SK-N-SH (cell line): ENCODE data around the gene THSD4. TPM values are rescaled to one million over a fixed set of nuclear protein-coding genes. Genes with fewer than 3 reads are reported as not detected.

ENCODE experiments used
- CTCF ChIA-PET: fragments of 300-600, 350-600 bp; formaldehyde crosslinking; extraction: SDS; loops from one replicate; lab custom pipeline; 2021; lab: Yijun Ruan, JAX
- POLR2A ChIA-PET: fragments of 350-600 bp; sonication (Branson Sonifier 250); formaldehyde crosslinking; extraction: SDS; loops from one replicate; lab custom pipeline; 2020; ENCODE audit warnings: antibody characterized with exemption, inconsistent platforms; lab: Yijun Ruan, JAX
- DNase-seq: peaks from one replicate; pipeline ENCODE4 v3.0.0; 2012
- H2AFZ ChIP-seq: fragments of 200-600 bp; sonication (generic); 2 replicates; pipeline ENCODE4 v1.8.1; 2016; ENCODE audit warnings: antibody characterized with exemption, mild to moderate bottlenecking, low read depth
- H3F3A ChIP-seq: fragments of 200-600 bp; sonication (generic); replicated peaks from 2 replicates; pipeline ENCODE3; 2016; ENCODE audit warnings: antibody characterized with exemption, mild to moderate bottlenecking; ENCODE audit not compliant: insufficient read depth
- H3K27ac ChIP-seq, 2 experiments: fragments of 200-500 bp in 1 of 2; fragments of 200-600 bp in 1 of 2; sonication (Bioruptor generic) in 1 of 2; sonication (generic), shearing (Covaris generic) in 1 of 2; 2 replicates each; pipeline versions ENCODE4 v1.5.1 to v1.6.1; 2014 to 2016; ENCODE audit warnings: low read depth in 2 of 2, inconsistent platforms in 1 of 2, low read length in 1 of 2, mild to moderate bottlenecking in 1 of 2, mixed read lengths in 1 of 2
- H3K27me3 ChIP-seq: fragments of 200-600 bp; sonication (generic), shearing (Covaris generic); 2 replicates; pipeline ENCODE4 v1.6.1; 2016; ENCODE audit warnings: mixed run types; ENCODE audit not compliant: insufficient read depth
- H3K36me3 ChIP-seq, 2 experiments: fragments of 200-500 bp in 1 of 2; fragments of 200-600 bp in 1 of 2; sonication (Bioruptor generic) in 1 of 2; sonication (generic) in 1 of 2; replicated peaks in 1 of 2; 2 replicates each; pipeline versions ENCODE3 to v1.5.1; 2014 to 2016; ENCODE audit warnings: low read length in 1 of 2, mild to moderate bottlenecking in 1 of 2; ENCODE audit not compliant: insufficient read depth in 2 of 2, control insufficient read depth in 1 of 2
- H3K4me1 ChIP-seq, 2 experiments: fragments of 200-500 bp in 1 of 2; fragments of 200-600 bp in 1 of 2; sonication (Bioruptor generic) in 1 of 2; sonication (generic), shearing (Covaris generic) in 1 of 2; 2 replicates each; pipeline versions ENCODE4 v1.5.1 to v1.6.1; 2014 to 2016; ENCODE audit warnings: low read depth in 1 of 2, low read length in 1 of 2, mixed run types in 1 of 2; ENCODE audit not compliant: insufficient read depth in 2 of 2, control insufficient read depth in 1 of 2
- H3K4me2 ChIP-seq: fragments of 200-600 bp; sonication (generic), shearing (Covaris generic); 2 replicates; pipeline ENCODE4 v1.6.1; 2017; ENCODE audit warnings: mixed run types
- H3K4me3 ChIP-seq, 2 experiments: fragments of 200-500 bp in 1 of 2; fragments of 200-600 bp in 1 of 2; sonication (Bioruptor generic) in 1 of 2; sonication (generic), shearing (Covaris generic) in 1 of 2; 2 replicates each; pipeline versions ENCODE4 v1.5.1 to v1.8.1; 2014 to 2016; ENCODE audit warnings: low read depth in 2 of 2, inconsistent platforms in 1 of 2, low read length in 1 of 2, mild to moderate bottlenecking in 1 of 2, mixed read lengths in 1 of 2, moderate library complexity in 1 of 2
- H3K79me2 ChIP-seq: fragments of 200-600 bp; sonication (generic); 2 replicates; pipeline ENCODE4 v1.8.1; 2017; ENCODE audit warnings: mild to moderate bottlenecking; ENCODE audit not compliant: insufficient read depth
- H3K9ac ChIP-seq: fragments of 200-600 bp; sonication (generic); 2 replicates; pipeline ENCODE4 v1.6.1; 2017; ENCODE audit warnings: mixed run types
- H3K9me2 ChIP-seq: fragments of 200-600 bp; sonication (generic); 2 replicates; pipeline ENCODE4 v1.6.1; 2017; ENCODE audit warnings: mixed run types
- H3K9me3 ChIP-seq: fragments of 200-600 bp; sonication (generic); 2 replicates; pipeline ENCODE4 v1.6.1; 2017; ENCODE audit warnings: mixed run types, mild to moderate bottlenecking, moderate library complexity
- H4K20me1 ChIP-seq: fragments of 200-600 bp; sonication (generic); 2 replicates; pipeline ENCODE4 v1.6.1; 2017; ENCODE audit warnings: mild to moderate bottlenecking, mixed run types; ENCODE audit not compliant: insufficient read depth
- ELF1 ChIP-seq: IDR thresholded peaks from 2 replicates; pipeline ENCODE4 v1.4.0; 2012
- EP300 ChIP-seq, 2 experiments: IDR thresholded peaks; 2 replicates each; pipeline versions ENCODE4 v1.4.0 to v1.6.1; 2012; ENCODE audit warnings: borderline replicate concordance in 1 of 2, low read depth in 1 of 2, low read length in 1 of 2
- FOSL2 ChIP-seq: IDR thresholded peaks from 2 replicates; pipeline ENCODE4 v1.4.0; 2012; ENCODE audit warnings: low read depth, mild to moderate bottlenecking, moderate library complexity, borderline replicate concordance
- GABPA ChIP-seq: IDR thresholded peaks from 2 replicates; pipeline ENCODE4 v1.4.0; 2012; ENCODE audit warnings: low read depth, mild to moderate bottlenecking
- JUND ChIP-seq: IDR thresholded peaks from 2 replicates; pipeline ENCODE4 v1.4.0; 2012
- NFIC ChIP-seq: IDR thresholded peaks from 2 replicates; pipeline ENCODE4 v1.4.0; 2012; ENCODE audit warnings: borderline replicate concordance
- NRF1 ChIP-seq: IDR thresholded peaks from 2 replicates; pipeline ENCODE4 v1.6.1; 2012; ENCODE audit warnings: low read depth, mild to moderate bottlenecking, low read length
- RFX5 ChIP-seq: IDR thresholded peaks from 2 replicates; pipeline ENCODE4 v1.6.1; 2012; ENCODE audit warnings: mild to moderate bottlenecking, improper control_type of control experiment, low read length
- SMC3 ChIP-seq: IDR thresholded peaks from 2 replicates; pipeline ENCODE4 v1.6.1; 2012; ENCODE audit warnings: low read depth, low read length, improper control_type of control experiment
- TCF12 ChIP-seq: IDR thresholded peaks from 2 replicates; pipeline ENCODE4 v1.4.0; 2012
- TEAD4 ChIP-seq: IDR thresholded peaks from 2 replicates; pipeline ENCODE4 v1.4.0; 2012; ENCODE audit warnings: mild to moderate bottlenecking, borderline replicate concordance; ENCODE audit not compliant: insufficient read depth
- WGBS: methylation state at CpG from one replicate; pipeline ENCODE4 v1.1.6; 2017; ENCODE audit warnings: low lambda C conversion rate; 5-methylcytosine and 5-hydroxymethylcytosine counted together
- polyA plus RNA-seq, 3 experiments: library from polyadenylated mRNA; depleted of rRNA; stranded (reverse); fragments of >200 nt; gene quantifications; 2 replicates each; pipeline ENCODE4 v1.2.3, GENCODE V29; 2012
- TF ChIP-seq, protein P1 (sequence below): IDR thresholded peaks from 2 replicates; pipeline ENCODE4 v1.4.0; 2012; ENCODE audit warnings: low read depth
- TF ChIP-seq, protein P2 (sequence below): IDR thresholded peaks from 2 replicates; pipeline ENCODE4 v1.6.1; 2012; ENCODE audit warnings: mild to moderate bottlenecking, low read depth, low read length, moderate library complexity
- TF ChIP-seq, protein P3 (sequence below): IDR thresholded peaks from 2 replicates; pipeline ENCODE4 v1.4.0; 2012; ENCODE audit warnings: low read depth, borderline replicate concordance
- TF ChIP-seq, protein P4 (sequence below): fragments of 150-350 bp; IDR thresholded peaks from 2 replicates; pipeline ENCODE4 v1.6.1; 2017; ENCODE audit warnings: antibody characterized with exemption, low read length, low read depth, borderline replicate concordance

The THSD4 gene
- polyA plus RNA-seq, 1 of the 3 experiments (the other 2 are of a cell fraction) = 79.1 TPM

DNA sequence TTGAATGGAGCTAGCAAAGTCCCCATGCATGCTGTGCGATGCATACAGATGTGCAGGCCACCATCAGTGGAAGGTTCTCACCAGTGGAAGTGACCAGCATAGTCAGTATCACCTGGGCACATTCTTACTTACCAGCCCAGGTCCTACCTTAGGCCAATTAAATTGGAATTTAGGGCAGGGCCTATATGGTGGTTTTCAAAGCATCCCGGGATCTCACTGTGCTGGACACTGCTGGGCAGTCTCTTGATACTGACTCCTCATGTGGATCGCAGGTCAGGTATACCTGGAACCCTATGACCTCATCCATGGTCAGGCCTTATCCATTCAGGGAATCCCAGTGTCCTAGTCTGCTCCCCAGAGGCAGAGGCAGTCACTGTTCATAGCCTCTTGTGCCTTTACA lies 358.5 kb downstream of the THSD4 start:
- TF ChIP-seq, protein P1, sequence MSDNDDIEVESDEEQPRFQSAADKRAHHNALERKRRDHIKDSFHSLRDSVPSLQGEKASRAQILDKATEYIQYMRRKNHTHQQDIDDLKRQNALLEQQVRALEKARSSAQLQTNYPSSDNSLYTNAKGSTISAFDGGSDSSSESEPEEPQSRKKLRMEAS = no peak
- TF ChIP-seq JUND = no peak
- TF ChIP-seq, protein P2, sequence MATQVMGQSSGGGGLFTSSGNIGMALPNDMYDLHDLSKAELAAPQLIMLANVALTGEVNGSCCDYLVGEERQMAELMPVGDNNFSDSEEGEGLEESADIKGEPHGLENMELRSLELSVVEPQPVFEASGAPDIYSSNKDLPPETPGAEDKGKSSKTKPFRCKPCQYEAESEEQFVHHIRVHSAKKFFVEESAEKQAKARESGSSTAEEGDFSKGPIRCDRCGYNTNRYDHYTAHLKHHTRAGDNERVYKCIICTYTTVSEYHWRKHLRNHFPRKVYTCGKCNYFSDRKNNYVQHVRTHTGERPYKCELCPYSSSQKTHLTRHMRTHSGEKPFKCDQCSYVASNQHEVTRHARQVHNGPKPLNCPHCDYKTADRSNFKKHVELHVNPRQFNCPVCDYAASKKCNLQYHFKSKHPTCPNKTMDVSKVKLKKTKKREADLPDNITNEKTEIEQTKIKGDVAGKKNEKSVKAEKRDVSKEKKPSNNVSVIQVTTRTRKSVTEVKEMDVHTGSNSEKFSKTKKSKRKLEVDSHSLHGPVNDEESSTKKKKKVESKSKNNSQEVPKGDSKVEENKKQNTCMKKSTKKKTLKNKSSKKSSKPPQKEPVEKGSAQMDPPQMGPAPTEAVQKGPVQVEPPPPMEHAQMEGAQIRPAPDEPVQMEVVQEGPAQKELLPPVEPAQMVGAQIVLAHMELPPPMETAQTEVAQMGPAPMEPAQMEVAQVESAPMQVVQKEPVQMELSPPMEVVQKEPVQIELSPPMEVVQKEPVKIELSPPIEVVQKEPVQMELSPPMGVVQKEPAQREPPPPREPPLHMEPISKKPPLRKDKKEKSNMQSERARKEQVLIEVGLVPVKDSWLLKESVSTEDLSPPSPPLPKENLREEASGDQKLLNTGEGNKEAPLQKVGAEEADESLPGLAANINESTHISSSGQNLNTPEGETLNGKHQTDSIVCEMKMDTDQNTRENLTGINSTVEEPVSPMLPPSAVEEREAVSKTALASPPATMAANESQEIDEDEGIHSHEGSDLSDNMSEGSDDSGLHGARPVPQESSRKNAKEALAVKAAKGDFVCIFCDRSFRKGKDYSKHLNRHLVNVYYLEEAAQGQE = no peak
- TF ChIP-seq GABPA = no peak
- TF ChIP-seq, all 33 proteins: peak for 0
- no peak overlapping the region for H3K4me3 ChIP-seq
- no peaks in the 10 kb centered on the region for H3K36me3 ChIP-seq
- no peak overlapping the region for H3K27ac ChIP-seq
- no peaks in the 10 kb centered on the region for H3F3A ChIP-seq
- H4K20me1 ChIP-seq = no peaks in the 10 kb centered on the region
- POLR2A ChIA-PET = no interaction called here
- H3K9me3 ChIP-seq = no peaks in the 10 kb centered on the region
- H3K4me1 ChIP-seq = peaks cover 0 to 2% of the 10 kb centered on the region in 2 experiments; a peak in 2 of 4 replicates
- no peak overlapping the region for H3K4me2 ChIP-seq
- H3K79me2 ChIP-seq = no peaks in the 10 kb centered on the region
- no peak overlapping the region for H3K9ac ChIP-seq
- CTCF ChIA-PET = interaction anchor here (0.6 kb wide), 1 partner anchor 20 kb away, joined by 3 read pairs; no protein-coding TSS in a partner anchor
- 100% methylated on average over 2 of the region's 3 CpGs for WGBS
- no peak overlapping the region for H2AFZ ChIP-seq
- no peak for DNase-seq
- no peaks in the 10 kb centered on the region for H3K9me2 ChIP-seq
- no peaks in the 10 kb centered on the region for H3K27me3 ChIP-seq

DNA sequence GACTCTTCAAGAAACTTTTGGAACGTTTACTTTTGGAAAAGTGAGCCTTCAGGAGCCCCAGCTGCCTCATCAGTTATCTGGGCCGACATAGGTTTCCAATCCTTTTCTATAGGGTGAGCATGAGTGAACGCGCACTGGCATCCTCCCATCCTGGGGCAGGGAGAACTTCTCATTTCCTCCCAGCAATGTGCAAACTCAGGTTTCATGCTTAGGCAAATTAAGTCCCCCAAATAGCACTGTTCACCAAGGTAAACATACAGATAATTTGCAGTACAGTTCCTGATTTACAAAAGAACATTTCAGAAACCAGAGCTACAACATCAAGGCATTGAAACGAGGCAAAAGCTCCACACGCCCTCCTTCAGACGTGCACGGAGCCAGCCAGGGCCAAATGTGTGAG lies 361.6 kb downstream of the THSD4 start:
- no peak overlapping the region for H3K9ac ChIP-seq
- H3K27ac ChIP-seq = no peak overlapping the region
- H3K4me1 ChIP-seq = no peaks in the 10 kb centered on the region
- no peak overlapping the region for H2AFZ ChIP-seq
- DNase-seq = no peak
- H3K27me3 ChIP-seq = no peaks in the 10 kb centered on the region
- H3K36me3 ChIP-seq = no peaks in the 10 kb centered on the region
- no peaks in the 10 kb centered on the region for H3K9me3 ChIP-seq
- no peaks in the 10 kb centered on the region for H3K9me2 ChIP-seq
- no peaks in the 10 kb centered on the region for H3K79me2 ChIP-seq
- no peak overlapping the region for H3K4me2 ChIP-seq
- WGBS = 83% methylated on average over 8 of the region's 8 CpGs
- H3F3A ChIP-seq = no peaks in the 10 kb centered on the region
- CTCF ChIA-PET = interaction anchor here (1.2 kb wide), 1 partner anchor 253 kb away, joined by 4 read pairs; no protein-coding TSS in a partner anchor
- POLR2A ChIA-PET = no interaction called here
- no peak overlapping the region for H3K4me3 ChIP-seq
- no peaks in the 10 kb centered on the region for H4K20me1 ChIP-seq
- TF ChIP-seq, protein P1 = no peak
- TF ChIP-seq NRF1 (no peak), SMC3 (no peak), ELF1 (no peak), FOSL2 (no peak), EP300 (IDR thresholded peaks at IDR 0.05; ENCODE audit: borderline replicate concordance in 1 of 2, low read depth in 1 of 2, low read length in 1 of 2) (no peak), NFIC (no peak), RFX5 (no peak), TEAD4 (no peak), TCF12 (no peak)
- TF ChIP-seq, protein P2 = no peak
- TF ChIP-seq, protein P3, sequence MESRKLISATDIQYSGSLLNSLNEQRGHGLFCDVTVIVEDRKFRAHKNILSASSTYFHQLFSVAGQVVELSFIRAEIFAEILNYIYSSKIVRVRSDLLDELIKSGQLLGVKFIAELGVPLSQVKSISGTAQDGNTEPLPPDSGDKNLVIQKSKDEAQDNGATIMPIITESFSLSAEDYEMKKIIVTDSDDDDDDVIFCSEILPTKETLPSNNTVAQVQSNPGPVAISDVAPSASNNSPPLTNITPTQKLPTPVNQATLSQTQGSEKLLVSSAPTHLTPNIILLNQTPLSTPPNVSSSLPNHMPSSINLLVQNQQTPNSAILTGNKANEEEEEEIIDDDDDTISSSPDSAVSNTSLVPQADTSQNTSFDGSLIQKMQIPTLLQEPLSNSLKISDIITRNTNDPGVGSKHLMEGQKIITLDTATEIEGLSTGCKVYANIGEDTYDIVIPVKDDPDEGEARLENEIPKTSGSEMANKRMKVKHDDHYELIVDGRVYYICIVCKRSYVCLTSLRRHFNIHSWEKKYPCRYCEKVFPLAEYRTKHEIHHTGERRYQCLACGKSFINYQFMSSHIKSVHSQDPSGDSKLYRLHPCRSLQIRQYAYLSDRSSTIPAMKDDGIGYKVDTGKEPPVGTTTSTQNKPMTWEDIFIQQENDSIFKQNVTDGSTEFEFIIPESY = no peak
- TF ChIP-seq, protein P4, sequence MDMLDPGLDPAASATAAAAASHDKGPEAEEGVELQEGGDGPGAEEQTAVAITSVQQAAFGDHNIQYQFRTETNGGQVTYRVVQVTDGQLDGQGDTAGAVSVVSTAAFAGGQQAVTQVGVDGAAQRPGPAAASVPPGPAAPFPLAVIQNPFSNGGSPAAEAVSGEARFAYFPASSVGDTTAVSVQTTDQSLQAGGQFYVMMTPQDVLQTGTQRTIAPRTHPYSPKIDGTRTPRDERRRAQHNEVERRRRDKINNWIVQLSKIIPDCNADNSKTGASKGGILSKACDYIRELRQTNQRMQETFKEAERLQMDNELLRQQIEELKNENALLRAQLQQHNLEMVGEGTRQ = no peak
